ENCODE measurements around the gene MGAT4C. TPM values are rescaled to one million over a fixed set of nuclear protein-coding genes. Genes with fewer than 3 reads are reported as not detected.

Gene MGAT4C
- total and polyA plus RNA-seq, 2 experiments from 2014 or later: 2.9 to 4.8 TPM

DNA sequence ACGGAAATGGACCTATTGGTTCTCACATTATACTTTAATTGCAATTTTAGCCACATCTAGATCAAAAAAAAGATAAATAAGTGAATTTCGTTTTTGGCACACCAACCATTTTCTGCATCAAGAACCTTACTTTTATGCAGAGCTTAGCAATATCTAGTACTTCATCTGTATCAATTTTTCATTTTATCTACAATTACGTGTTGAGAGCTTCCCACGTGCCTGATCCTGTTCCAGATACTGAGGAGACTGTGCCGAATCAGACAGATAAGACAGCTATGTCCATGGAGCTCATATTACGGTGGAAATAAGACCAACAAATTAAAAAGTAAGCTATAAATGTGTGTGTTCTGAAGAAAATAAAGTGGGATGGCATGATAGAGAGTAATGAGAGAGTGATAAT lies 101.6 kb downstream of the MGAT4C start:
- Histone ChIP-seq H4K20me1 (ENCODE audit: insufficient read depth, poor library complexity, severe bottlenecking) (no peaks in the 10 kb centered on the region), H3K36me3 (replicated peaks; ENCODE audit: insufficient read depth, low read depth) (no peaks in the 10 kb centered on the region), H2AFZ (no peak overlapping the region), H3K9me3 (ENCODE audit: low read depth) (no peaks in the 10 kb centered on the region), H3K27me3 (no peaks in the 10 kb centered on the region), H3K9me2 (replicated peaks; ENCODE audit: insufficient read depth) (no peaks in the 10 kb centered on the region), H3K79me2 (no peaks in the 10 kb centered on the region), H3K4me3 (no peak overlapping the region), H3K4me2 (no peak overlapping the region), H3K27ac (no peak overlapping the region), H3K4me1 (ENCODE audit: insufficient read depth) (no peaks in the 10 kb centered on the region)
- WGBS (ENCODE audit: low lambda C conversion rate, missing lambda C conversion rate): 73% methylated on average over 6 of the region's 6 CpGs
- no peak for TF ChIP-seq EZH2phosphoT487 (IDR thresholded peaks at IDR 0.05; ENCODE audit: low read depth, severe bottlenecking, unreplicated experiment)
- TF ChIP-seq EZH2 (IDR thresholded peaks at IDR 0.05; ENCODE audit: borderline replicate concordance): no peak
- TF ChIP-seq, protein P1, sequence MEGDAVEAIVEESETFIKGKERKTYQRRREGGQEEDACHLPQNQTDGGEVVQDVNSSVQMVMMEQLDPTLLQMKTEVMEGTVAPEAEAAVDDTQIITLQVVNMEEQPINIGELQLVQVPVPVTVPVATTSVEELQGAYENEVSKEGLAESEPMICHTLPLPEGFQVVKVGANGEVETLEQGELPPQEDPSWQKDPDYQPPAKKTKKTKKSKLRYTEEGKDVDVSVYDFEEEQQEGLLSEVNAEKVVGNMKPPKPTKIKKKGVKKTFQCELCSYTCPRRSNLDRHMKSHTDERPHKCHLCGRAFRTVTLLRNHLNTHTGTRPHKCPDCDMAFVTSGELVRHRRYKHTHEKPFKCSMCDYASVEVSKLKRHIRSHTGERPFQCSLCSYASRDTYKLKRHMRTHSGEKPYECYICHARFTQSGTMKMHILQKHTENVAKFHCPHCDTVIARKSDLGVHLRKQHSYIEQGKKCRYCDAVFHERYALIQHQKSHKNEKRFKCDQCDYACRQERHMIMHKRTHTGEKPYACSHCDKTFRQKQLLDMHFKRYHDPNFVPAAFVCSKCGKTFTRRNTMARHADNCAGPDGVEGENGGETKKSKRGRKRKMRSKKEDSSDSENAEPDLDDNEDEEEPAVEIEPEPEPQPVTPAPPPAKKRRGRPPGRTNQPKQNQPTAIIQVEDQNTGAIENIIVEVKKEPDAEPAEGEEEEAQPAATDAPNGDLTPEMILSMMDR (IDR thresholded peaks at IDR 0.05; ENCODE audit: poor library complexity): no peak
- DNase-seq (ENCODE audit: low spot score): no peak

DNA sequence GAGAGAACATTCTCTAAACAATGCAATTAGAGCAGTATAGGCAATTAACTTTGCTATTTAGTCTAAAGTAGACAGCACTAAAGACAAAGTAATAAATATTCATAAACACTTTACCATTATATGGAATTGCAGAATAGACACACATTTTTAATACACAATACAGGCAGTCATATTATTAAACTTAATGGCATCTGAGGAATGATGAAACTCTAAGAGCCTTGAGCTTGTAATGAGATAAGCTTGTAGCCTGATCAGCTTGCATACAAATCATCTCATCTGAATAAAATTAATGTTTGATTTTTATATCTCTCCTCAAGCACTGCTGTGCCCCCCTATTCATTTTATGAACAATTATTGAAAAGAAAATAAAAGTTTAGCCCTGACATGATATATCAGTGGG lies 107.6 kb downstream of the MGAT4C start:
- Histone ChIP-seq H3K27me3 (no peaks in the 10 kb centered on the region), H3K9me3 (ENCODE audit: low read depth) (no peaks in the 10 kb centered on the region), H2AFZ (no peak overlapping the region), H3K36me3 (replicated peaks; ENCODE audit: insufficient read depth, low read depth) (no peaks in the 10 kb centered on the region), H3K4me2 (no peak overlapping the region), H4K20me1 (ENCODE audit: insufficient read depth, poor library complexity, severe bottlenecking) (no peaks in the 10 kb centered on the region), H3K27ac (no peak overlapping the region), H3K4me3 (no peak overlapping the region), H3K9me2 (replicated peaks; ENCODE audit: insufficient read depth) (no peaks in the 10 kb centered on the region), H3K4me1 (ENCODE audit: insufficient read depth) (no peaks in the 10 kb centered on the region), H3K79me2 (no peaks in the 10 kb centered on the region)
- DNase-seq (ENCODE audit: low spot score): no peak
- TF ChIP-seq EZH2phosphoT487 (IDR thresholded peaks at IDR 0.05; ENCODE audit: low read depth, severe bottlenecking, unreplicated experiment) (no peak), EZH2 (IDR thresholded peaks at IDR 0.05; ENCODE audit: borderline replicate concordance) (no peak)
- TF ChIP-seq, protein P1 (IDR thresholded peaks at IDR 0.05; ENCODE audit: poor library complexity): no peak

DNA sequence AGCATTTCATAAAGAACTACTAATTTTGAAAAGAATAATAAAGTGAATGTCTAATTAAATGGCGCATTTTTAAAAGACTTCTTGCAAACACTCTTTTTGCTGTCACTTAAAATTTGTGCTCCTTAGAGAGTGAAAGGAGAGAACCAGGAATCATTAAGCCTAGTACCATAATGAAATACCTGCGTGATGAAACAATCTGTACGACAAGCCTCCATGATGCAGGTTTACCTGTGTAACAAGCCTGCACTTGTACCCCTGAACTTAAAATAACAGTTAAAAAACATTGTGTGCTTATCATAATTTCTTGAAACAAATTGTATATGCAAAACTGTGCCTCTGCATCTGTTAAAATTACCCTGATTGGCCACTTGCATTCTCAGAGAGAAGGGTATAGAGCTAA lies 108.1 kb downstream of the MGAT4C start:
- DNase-seq (ENCODE audit: low spot score): no peak
- Histone ChIP-seq H3K36me3 (replicated peaks; ENCODE audit: insufficient read depth, low read depth) (no peaks in the 10 kb centered on the region), H2AFZ (no peak overlapping the region), H3K9me3 (ENCODE audit: low read depth) (no peaks in the 10 kb centered on the region), H3K27me3 (no peaks in the 10 kb centered on the region), H3K9me2 (replicated peaks; ENCODE audit: insufficient read depth) (no peaks in the 10 kb centered on the region), H3K4me2 (no peak overlapping the region), H4K20me1 (ENCODE audit: insufficient read depth, poor library complexity, severe bottlenecking) (no peaks in the 10 kb centered on the region), H3K4me3 (no peak overlapping the region), H3K27ac (no peak overlapping the region), H3K4me1 (ENCODE audit: insufficient read depth) (no peaks in the 10 kb centered on the region), H3K79me2 (no peaks in the 10 kb centered on the region)
- WGBS (ENCODE audit: low lambda C conversion rate, missing lambda C conversion rate): 43% methylated on average over 3 of the region's 3 CpGs
- TF ChIP-seq EZH2phosphoT487 (IDR thresholded peaks at IDR 0.05; ENCODE audit: low read depth, severe bottlenecking, unreplicated experiment) (no peak), EZH2 (IDR thresholded peaks at IDR 0.05; ENCODE audit: borderline replicate concordance) (no peak)
- TF ChIP-seq, protein P1 (IDR thresholded peaks at IDR 0.05; ENCODE audit: poor library complexity): no peak

DNA sequence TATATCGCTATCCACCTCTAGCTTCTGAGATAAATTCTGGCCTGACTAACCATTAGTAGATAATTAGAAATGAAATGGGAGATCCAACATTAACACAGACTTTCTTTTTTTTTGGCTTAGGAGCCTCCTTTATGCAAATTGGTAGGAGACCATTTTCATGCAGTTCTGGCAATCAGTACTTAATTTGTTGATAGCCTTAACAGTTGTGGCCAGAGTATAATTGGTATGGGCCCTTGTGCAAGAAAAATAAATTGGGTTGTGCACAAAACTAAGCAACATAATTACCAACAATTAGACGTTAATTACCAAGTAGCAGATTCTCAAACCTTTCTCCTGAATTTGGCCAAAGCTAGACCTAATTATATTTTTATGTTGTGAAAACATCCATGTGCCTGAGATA lies 111.0 kb downstream of the MGAT4C start:
- Histone ChIP-seq H3K4me1 (ENCODE audit: insufficient read depth) (no peaks in the 10 kb centered on the region), H3K4me3 (no peak overlapping the region), H3K9me3 (ENCODE audit: low read depth) (no peaks in the 10 kb centered on the region), H4K20me1 (ENCODE audit: insufficient read depth, poor library complexity, severe bottlenecking) (no peaks in the 10 kb centered on the region), H3K36me3 (replicated peaks; ENCODE audit: insufficient read depth, low read depth) (no peaks in the 10 kb centered on the region), H3K4me2 (no peak overlapping the region), H3K9me2 (replicated peaks; ENCODE audit: insufficient read depth) (no peaks in the 10 kb centered on the region), H3K79me2 (no peaks in the 10 kb centered on the region), H3K27ac (no peak overlapping the region), H3K27me3 (no peaks in the 10 kb centered on the region), H2AFZ (no peak overlapping the region)
- no peak for DNase-seq (ENCODE audit: low spot score)
- 93% methylated on average over 2 of the region's 2 CpGs for WGBS (ENCODE audit: low lambda C conversion rate, missing lambda C conversion rate)
- TF ChIP-seq EZH2phosphoT487 (IDR thresholded peaks at IDR 0.05; ENCODE audit: low read depth, severe bottlenecking, unreplicated experiment): no peak
- TF ChIP-seq, protein P1 (IDR thresholded peaks at IDR 0.05; ENCODE audit: poor library complexity): no peak
- no peak for TF ChIP-seq EZH2 (IDR thresholded peaks at IDR 0.05; ENCODE audit: borderline replicate concordance)

Measured in hepatocyte (in vitro differentiated cells).